Suprapubic skin (tissue), 4 donors: ENCODE data around the gene TRIP13. TPM values are rescaled to one million over a fixed set of nuclear protein-coding genes. Genes with fewer than 3 reads are reported as not detected.
A peak's percentile ranks its signal among the peaks of the same experiment; 100 is the strongest.

Source experiments
- DNase-seq, 2 donors: peaks; one replicate each; pipeline ENCODE4 v3.0.0-alpha.2; 2019; ENCODE audit warnings: low spot score in 2 of 2
- H3K27ac ChIP-seq: fragments of 200-600 bp; sonication (generic); one replicate; pipeline ENCODE4 v1.5.1; 2019
- H3K27me3 ChIP-seq: fragments of 200-600 bp; sonication (generic); one replicate; pipeline ENCODE4 v1.5.1; 2019
- H3K36me3 ChIP-seq: fragments of 200-600 bp; sonication (generic); one replicate; pipeline ENCODE4 v1.5.1; 2019
- H3K4me1 ChIP-seq: fragments of 200-600 bp; sonication (generic); one replicate; pipeline ENCODE4 v1.5.1; 2019
- H3K4me3 ChIP-seq: fragments of 200-600 bp; sonication (generic); one replicate; pipeline ENCODE4 v1.5.1; 2019; ENCODE audit warnings: mild to moderate bottlenecking
- H3K9me3 ChIP-seq: fragments of 200-600 bp; sonication (generic); one replicate; pipeline ENCODE4 v1.5.1; 2019
- EP300 ChIP-seq: sonication (generic); formaldehyde crosslinking; IDR thresholded peaks from one replicate; pipeline ENCODE4 v1.6.1; 2017; ENCODE audit warnings: antibody characterized with exemption
- POLR2A ChIP-seq, 2 donors: fragments of 450-650 bp; IDR thresholded peaks; one replicate each; pipeline ENCODE4 v1.6.1; 2017; ENCODE audit warnings: antibody characterized with exemption in 2 of 2, mild to moderate bottlenecking in 2 of 2, moderate library complexity in 2 of 2
- POLR2AphosphoS5 ChIP-seq, 3 donors: sonication (generic); formaldehyde crosslinking; IDR thresholded peaks; one replicate each; pipeline ENCODE4 v1.6.1; 2017; ENCODE audit warnings: antibody characterized with exemption in 3 of 3
- WGBS: methylation state at CpG from one replicate; pipeline ENCODE4 v1.1.5; 2018; 5-methylcytosine and 5-hydroxymethylcytosine counted together
- total RNA-seq, 4 donors: library from RNA; depleted of rRNA; stranded (reverse); fragments of >200 nt; gene quantifications; one replicate each; pipeline ENCODE4 v1.1.0, GENCODE V29; 2016
- TF ChIP-seq, protein P1 (sequence below), 2 donors: fragments of 200-600 bp in 1 of 2; fragments of 450-650 bp in 1 of 2; sonication (generic) in 1 of 2; IDR thresholded peaks; one replicate each; pipeline ENCODE4 v1.5.1; 2016 to 2019; ENCODE audit warnings: antibody characterized with exemption in 2 of 2, mild to moderate bottlenecking in 1 of 2, moderate library complexity in 1 of 2

Gene TRIP13
- total RNA-seq, 4 donors from 2014 or later = 1.1 to 3.7 (median 1.6) TPM

DNA sequence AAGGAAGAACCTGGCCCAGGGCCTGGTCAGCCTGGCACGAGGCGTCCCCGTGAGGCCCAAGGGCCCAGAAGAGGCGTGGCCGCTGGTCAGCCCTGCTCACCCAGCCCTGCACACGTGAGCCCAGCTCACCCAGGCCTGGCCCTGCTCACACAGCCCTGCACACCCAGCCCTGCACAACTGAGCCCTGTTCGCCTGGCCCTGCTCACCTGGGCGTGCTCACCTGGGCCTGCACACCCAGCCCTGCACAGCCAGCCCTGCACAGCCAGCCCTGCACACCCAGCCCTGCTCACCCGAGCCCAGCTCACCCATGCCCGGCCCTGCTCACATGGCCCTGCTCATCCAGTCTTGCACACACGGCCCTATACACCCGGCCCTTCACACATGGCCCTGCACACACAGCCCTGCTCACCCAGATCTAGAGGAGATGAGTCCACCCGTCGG, 44.0 kb upstream of the TRIP13 start:
- TF ChIP-seq, protein P1, sequence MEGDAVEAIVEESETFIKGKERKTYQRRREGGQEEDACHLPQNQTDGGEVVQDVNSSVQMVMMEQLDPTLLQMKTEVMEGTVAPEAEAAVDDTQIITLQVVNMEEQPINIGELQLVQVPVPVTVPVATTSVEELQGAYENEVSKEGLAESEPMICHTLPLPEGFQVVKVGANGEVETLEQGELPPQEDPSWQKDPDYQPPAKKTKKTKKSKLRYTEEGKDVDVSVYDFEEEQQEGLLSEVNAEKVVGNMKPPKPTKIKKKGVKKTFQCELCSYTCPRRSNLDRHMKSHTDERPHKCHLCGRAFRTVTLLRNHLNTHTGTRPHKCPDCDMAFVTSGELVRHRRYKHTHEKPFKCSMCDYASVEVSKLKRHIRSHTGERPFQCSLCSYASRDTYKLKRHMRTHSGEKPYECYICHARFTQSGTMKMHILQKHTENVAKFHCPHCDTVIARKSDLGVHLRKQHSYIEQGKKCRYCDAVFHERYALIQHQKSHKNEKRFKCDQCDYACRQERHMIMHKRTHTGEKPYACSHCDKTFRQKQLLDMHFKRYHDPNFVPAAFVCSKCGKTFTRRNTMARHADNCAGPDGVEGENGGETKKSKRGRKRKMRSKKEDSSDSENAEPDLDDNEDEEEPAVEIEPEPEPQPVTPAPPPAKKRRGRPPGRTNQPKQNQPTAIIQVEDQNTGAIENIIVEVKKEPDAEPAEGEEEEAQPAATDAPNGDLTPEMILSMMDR (IDR thresholded peaks at IDR 0.05) = no peak
- TF ChIP-seq POLR2AphosphoS5 (IDR thresholded peaks at IDR 0.05) = no peak
- Histone ChIP-seq H3K27ac (no peak overlapping the region), H3K4me1 (peaks cover 20% of the 10 kb centered on the region), H3K36me3 (no peaks in the 10 kb centered on the region), H3K27me3 (peaks cover 34% of the 10 kb centered on the region), H3K4me3 (no peak overlapping the region), H3K9me3 (no peaks in the 10 kb centered on the region)
- 77% methylated on average over 4 of the region's 14 CpGs for WGBS
- DNase-seq = peak; percentile 53 to 69

DNA sequence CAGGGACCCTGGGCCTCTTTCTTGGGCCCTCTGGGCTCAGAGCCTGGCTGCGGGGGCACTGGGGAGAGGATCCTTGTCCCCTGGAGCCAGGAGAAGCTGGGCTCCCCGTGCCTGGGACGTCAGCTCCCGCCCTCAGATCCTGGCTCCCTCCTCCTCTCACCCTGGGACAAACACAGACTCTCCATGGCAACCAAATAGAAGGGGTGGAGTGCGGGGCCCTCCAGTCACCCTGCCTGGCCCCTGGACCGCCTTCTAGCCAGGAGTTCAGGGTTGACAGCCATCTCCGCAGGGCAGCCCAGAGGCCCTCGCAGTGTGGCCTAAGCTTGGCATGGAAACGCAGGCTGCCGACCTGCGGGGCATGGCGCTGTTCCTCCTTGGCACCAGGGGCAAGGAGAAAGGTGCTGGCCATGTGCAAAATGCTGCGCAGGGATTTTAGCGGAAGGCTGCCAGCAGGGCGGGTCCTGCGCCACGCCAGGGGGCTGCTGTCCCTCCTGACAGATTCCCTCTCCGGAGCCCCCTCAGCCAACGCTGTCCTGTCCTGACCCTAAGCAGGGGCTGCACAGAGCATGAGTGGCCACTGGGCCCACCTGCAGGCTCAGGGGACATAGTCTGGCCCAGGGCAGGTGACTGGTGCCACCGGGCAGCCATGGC, 42.9 kb upstream of the TRIP13 start:
- peak; percentile 54 to 77 for DNase-seq
- Histone ChIP-seq H3K4me1 (peaks cover 20% of the 10 kb centered on the region), H3K36me3 (no peaks in the 10 kb centered on the region), H3K27me3 (peaks cover 44% of the 10 kb centered on the region), H3K9me3 (no peaks in the 10 kb centered on the region), H3K4me3 (peak overlapping the region; percentile 27), H3K27ac (no peak overlapping the region)
- 30% methylated on average over 12 of the region's 20 CpGs for WGBS
- no peak for TF ChIP-seq POLR2AphosphoS5 (IDR thresholded peaks at IDR 0.05)
- no peak for TF ChIP-seq POLR2A (IDR thresholded peaks at IDR 0.05)
- TF ChIP-seq EP300 = no peak
- TF ChIP-seq, protein P1 (IDR thresholded peaks at IDR 0.05) = no peak

DNA sequence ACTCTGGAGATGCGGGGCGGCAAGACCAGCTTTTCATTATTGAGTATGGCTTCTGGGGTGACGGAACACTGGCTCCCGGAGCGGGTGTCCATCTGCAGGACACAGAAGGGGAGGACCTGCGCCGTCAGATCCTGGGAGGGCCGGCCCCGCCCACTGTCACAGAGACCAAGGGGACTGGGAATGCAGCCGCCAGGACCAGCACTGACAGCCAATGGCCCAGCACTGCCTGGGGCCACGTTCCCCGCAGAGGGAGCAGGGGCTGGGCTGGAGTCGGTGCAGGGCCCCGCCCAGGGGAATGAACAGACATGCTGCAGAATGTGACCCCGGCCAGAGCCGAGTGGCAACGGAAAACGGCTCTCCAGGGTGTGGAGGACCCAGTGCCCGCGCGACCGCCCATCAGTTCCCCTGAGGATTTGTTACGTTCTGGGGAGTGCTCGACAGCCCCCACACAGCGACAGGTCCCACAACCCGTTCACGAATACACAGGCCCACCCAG, 42.1 kb upstream of the TRIP13 start, which contains the start of gene ZDHHC11:
Gene ZDHHC11 (minus strand): TSS at position 476 of the 496 bp plus-strand sequence. CDS start 384 bp downstream, at position 92.
- H3K27ac ChIP-seq = no peak within 1 kb of the TSS
- peak; percentile 56 to 79 for DNase-seq
- WGBS = 43% methylated on average over 11 of the region's 27 CpGs
- no peak for TF ChIP-seq EP300
- no peak for TF ChIP-seq POLR2AphosphoS5 (IDR thresholded peaks at IDR 0.05)
- TF ChIP-seq, protein P1 (IDR thresholded peaks at IDR 0.05) = no peak
- no peak for TF ChIP-seq POLR2A (IDR thresholded peaks at IDR 0.05)
- H3K4me1 ChIP-seq = peaks cover 20% of the 10 kb centered on the region
- peaks cover 49% of the 10 kb centered on the region for H3K27me3 ChIP-seq
- H3K36me3 ChIP-seq = no peaks in the 10 kb centered on the region
- no peaks in the 10 kb centered on the region for H3K9me3 ChIP-seq
- peak within 1 kb of the TSS; percentile 27 for H3K4me3 ChIP-seq

DNA sequence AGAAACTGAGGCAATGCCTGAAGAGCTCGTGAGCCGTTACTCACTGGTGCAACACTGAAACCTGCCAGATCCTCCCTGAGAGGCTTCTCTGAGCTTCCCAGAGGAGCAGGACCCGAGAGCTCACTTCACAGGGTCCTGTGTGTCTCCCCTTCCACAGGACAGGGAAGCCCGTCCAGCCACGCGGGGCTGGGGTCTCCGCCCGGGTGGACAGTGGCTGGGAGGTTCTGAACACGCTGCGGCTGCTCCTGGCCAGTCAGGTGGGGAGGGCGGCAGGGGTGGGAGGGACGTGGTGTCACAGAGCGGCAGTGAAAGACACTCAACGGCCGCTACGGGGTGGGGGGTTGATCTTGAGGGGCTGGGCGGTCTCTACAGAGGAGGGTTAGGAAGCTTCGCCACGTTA, 41.6 kb upstream of the TRIP13 start:
- peak; percentile 66 for DNase-seq
- Histone ChIP-seq H3K27me3 (peaks cover 49% of the 10 kb centered on the region), H3K27ac (no peak overlapping the region), H3K9me3 (no peaks in the 10 kb centered on the region), H3K4me3 (no peak overlapping the region), H3K4me1 (peaks cover 20% of the 10 kb centered on the region), H3K36me3 (no peaks in the 10 kb centered on the region)
- WGBS = 61% methylated on average over 16 of the region's 19 CpGs
- no peak for TF ChIP-seq POLR2AphosphoS5 (IDR thresholded peaks at IDR 0.05)
- no peak for TF ChIP-seq EP300
- no peak for TF ChIP-seq POLR2A (IDR thresholded peaks at IDR 0.05)
- TF ChIP-seq, protein P1 (IDR thresholded peaks at IDR 0.05) = no peak

DNA sequence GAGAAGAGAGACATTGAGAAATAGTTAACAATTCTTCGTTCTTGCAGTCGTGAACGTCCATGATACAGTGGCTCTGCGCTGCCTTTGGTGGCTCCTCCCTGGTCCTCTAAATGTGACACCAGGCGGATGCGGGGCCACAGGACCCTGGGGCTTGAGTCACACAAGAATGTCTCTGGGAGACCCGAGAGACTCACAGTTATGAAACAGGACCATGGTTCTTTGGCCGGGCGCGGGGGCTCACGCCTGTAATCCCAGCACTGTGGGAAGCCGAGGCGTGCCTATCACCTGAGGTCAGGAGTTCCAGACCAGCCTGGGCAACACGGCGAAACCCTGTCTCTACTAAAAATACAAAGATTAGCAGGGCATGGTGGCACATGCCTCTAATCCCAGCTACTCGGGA, 41.1 kb upstream of the TRIP13 start:
- H3K4me1 ChIP-seq = peaks cover 20% of the 10 kb centered on the region
- peak; percentile 50 to 69 for DNase-seq
- peaks cover 49% of the 10 kb centered on the region for H3K27me3 ChIP-seq
- 65% methylated on average over 16 of the region's 16 CpGs for WGBS
- no peak overlapping the region for H3K27ac ChIP-seq
- no peak overlapping the region for H3K4me3 ChIP-seq
- TF ChIP-seq POLR2A (IDR thresholded peaks at IDR 0.05) = no peak
- no peak for TF ChIP-seq POLR2AphosphoS5 (IDR thresholded peaks at IDR 0.05)
- TF ChIP-seq EP300 = no peak
- TF ChIP-seq, protein P1 (IDR thresholded peaks at IDR 0.05) = no peak
- H3K9me3 ChIP-seq = no peaks in the 10 kb centered on the region
- H3K36me3 ChIP-seq = no peaks in the 10 kb centered on the region
